Transverse colon (tissue), 4 donors: ENCODE data around the gene CFAP69. TPM values are rescaled to one million over a fixed set of nuclear protein-coding genes. Genes with fewer than 3 reads are reported as not detected.

Experiments used
- DNase-seq: peaks from one replicate; pipeline ENCODE4 v3.0.0-alpha.2; 2019
- H3K27ac ChIP-seq, 4 donors: fragments of 200-600 bp; sonication (generic); 2 replicates each; pipeline ENCODE4 v1.5.1; 2016 to 2018; ENCODE audit warnings: inconsistent platforms in 4 of 4
- H3K27me3 ChIP-seq: fragments of 200-600 bp; sonication (generic); 2 replicates; pipeline ENCODE4 v1.5.1; 2017; ENCODE audit warnings: inconsistent platforms
- H3K36me3 ChIP-seq, 4 donors: fragments of 200-600 bp; sonication (generic); 2 replicates each; pipeline ENCODE4 v1.5.1; 2017 to 2019; ENCODE audit warnings: inconsistent platforms in 4 of 4
- H3K4me1 ChIP-seq, 4 donors: fragments of 200-600 bp; sonication (generic); 2 replicates each; pipeline ENCODE4 v1.5.1; 2017 to 2020; ENCODE audit warnings: inconsistent platforms in 4 of 4
- H3K4me3 ChIP-seq, 4 donors: fragments of 200-600 bp; sonication (generic); 1 replicate in 1 of 4; 2 replicates in 3 of 4; pipeline versions ENCODE4 v1.5.1 to v1.6.1; 2017 to 2019; ENCODE audit warnings: inconsistent platforms in 4 of 4
- H3K9me3 ChIP-seq, 2 donors: fragments of 200-600 bp; sonication (generic); 2 replicates each; pipeline ENCODE4 v1.5.1; 2017 to 2019; ENCODE audit warnings: inconsistent platforms in 2 of 2
- CTCF ChIP-seq, 5 experiments: fragments of 200-600 bp in 3 of 5; fragments of 450-650 bp in 2 of 5; sonication (generic) in 3 of 5; IDR thresholded peaks; 1 replicate in 2 of 5; 2 replicates in 3 of 5; pipeline ENCODE4 v1.5.1; 2016 to 2017; ENCODE audit warnings: antibody characterized with exemption in 5 of 5, inconsistent platforms in 3 of 5, mild to moderate bottlenecking in 2 of 5, moderate library complexity in 1 of 5
- EP300 ChIP-seq: sonication (generic); formaldehyde crosslinking; IDR thresholded peaks from one replicate; pipeline ENCODE4 v1.6.1; 2017; ENCODE audit warnings: antibody characterized with exemption, low read depth
- POLR2A ChIP-seq: fragments of 450-650 bp; IDR thresholded peaks from one replicate; pipeline ENCODE4 v1.6.1; 2016; ENCODE audit warnings: antibody characterized with exemption, mild to moderate bottlenecking, moderate library complexity
- POLR2AphosphoS5 ChIP-seq, 3 donors: sonication (generic); formaldehyde crosslinking; IDR thresholded peaks; one replicate each; pipeline ENCODE4 v1.6.1; 2016; ENCODE audit warnings: antibody characterized with exemption in 3 of 3
- WGBS, 2 donors: methylation state at CpG; one replicate each; pipeline ENCODE4 v1.1.5; 2018; ENCODE audit warnings: low coverage in 1 of 2; 5-methylcytosine and 5-hydroxymethylcytosine counted together
- in situ Hi-C, 4 donors: fragments of 200-750 bp; cut with MboI; loops; one replicate each; pipeline versions ENCODE4 v1.15.0 to v1.15.1; 2017; ENCODE audit warnings: low sequenced_read_pairs in 3 of 4, low pct_ligation_motif_present in 1 of 4, low pct_unique_long_range_greater_than_20kb in 1 of 4
- intact Hi-C: fragments of 100-400 bp; cut with DNase I; formaldehyde crosslinking; loops from one replicate; pipeline ENCODE4 v1.15.1; 2023; ENCODE audit warnings: low total_unique reads
- total RNA-seq, 4 donors: library from RNA; depleted of rRNA; stranded (reverse); fragments of >200 nt; gene quantifications; one replicate each; pipeline ENCODE4 v1.1.0, GENCODE V29; 2016

Gene CFAP69
- total RNA-seq, 4 donors from 2014 or later: 1.4 to 6.8 (median 4.5) TPM

DNA sequence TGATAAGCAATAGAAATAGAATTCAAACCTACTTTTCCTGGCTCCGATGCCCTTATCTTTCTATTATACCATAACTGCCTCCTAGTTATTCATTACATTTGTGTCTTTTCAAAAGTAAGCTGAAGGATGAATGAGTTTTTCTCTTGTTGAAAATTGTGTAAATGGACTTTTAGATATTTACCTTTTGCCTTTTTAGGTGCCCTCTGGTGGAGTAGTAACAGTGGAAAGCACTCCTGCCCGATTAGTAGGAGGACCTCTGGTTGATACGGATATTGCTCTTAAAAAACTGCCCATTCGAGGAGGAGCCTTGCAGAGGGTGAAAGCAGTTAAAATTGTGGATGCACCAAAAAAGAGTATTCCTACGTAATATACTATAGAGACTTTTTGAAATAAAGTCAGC lies 64.9 kb downstream of the CFAP69 start:
- DNase-seq: no peak
- in situ Hi-C loops: no loop called here
- H3K4me3 ChIP-seq: no peak overlapping the region
- TF ChIP-seq CTCF (IDR thresholded peaks at IDR 0.05) (no peak), EP300 (no peak), POLR2A (no peak), POLR2AphosphoS5 (IDR thresholded peaks at IDR 0.05) (no peak)
- no peaks in the 10 kb centered on the region for H3K4me1 ChIP-seq
- WGBS, 2 donors: 79 to 85% methylated on average over 5 of the region's 5 CpGs
- no peak overlapping the region for H3K27ac ChIP-seq
- intact Hi-C loops: no loop called here
- no peaks in the 10 kb centered on the region for H3K27me3 ChIP-seq
- no peaks in the 10 kb centered on the region for H3K9me3 ChIP-seq
- H3K36me3 ChIP-seq: no peaks in the 10 kb centered on the region

DNA sequence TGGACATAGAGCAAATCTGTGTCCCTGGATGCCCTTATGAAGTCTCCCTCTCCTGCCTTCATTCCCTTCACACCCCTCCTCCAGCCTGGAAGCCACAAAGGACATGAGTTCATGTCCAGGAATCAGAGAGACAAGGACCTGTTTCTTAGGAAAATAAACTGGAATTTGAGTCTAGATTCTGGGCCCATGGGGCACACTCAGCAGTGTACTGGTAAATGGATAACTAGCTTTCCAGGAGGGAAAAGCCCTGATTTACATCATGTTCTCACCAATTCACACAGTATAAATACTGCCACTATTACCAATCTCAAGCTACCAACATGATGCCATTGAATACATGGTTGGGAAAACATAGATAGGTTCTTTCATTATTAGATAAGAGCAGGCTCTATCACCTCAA lies 66.2 kb downstream of the CFAP69 start:
- in situ Hi-C loops (no loop called here), intact Hi-C loops (no loop called here)
- no peak for DNase-seq
- TF ChIP-seq CTCF (IDR thresholded peaks at IDR 0.05) (no peak), POLR2AphosphoS5 (IDR thresholded peaks at IDR 0.05) (no peak), EP300 (no peak), POLR2A (no peak)
- no peaks in the 10 kb centered on the region for H3K4me1 ChIP-seq
- H3K27ac ChIP-seq: no peak overlapping the region
- no peaks in the 10 kb centered on the region for H3K36me3 ChIP-seq
- no peaks in the 10 kb centered on the region for H3K27me3 ChIP-seq
- no peak overlapping the region for H3K4me3 ChIP-seq
- no peaks in the 10 kb centered on the region for H3K9me3 ChIP-seq

GRCh38 chr7:90312745-90313144 lies 67.8 kb downstream of the CFAP69 start:
- Histone ChIP-seq H3K4me1 (no peaks in the 10 kb centered on the region), H3K27ac (no peak overlapping the region), H3K9me3 (no peaks in the 10 kb centered on the region), H3K4me3 (no peak overlapping the region), H3K27me3 (peaks cover 4% of the 10 kb centered on the region), H3K36me3 (no peaks in the 10 kb centered on the region)
- WGBS, 2 donors: 88 to 100% methylated on average over 2 of the region's 2 CpGs
- intact Hi-C loops (no loop called here), in situ Hi-C loops (no loop called here)
- DNase-seq: no peak
- TF ChIP-seq CTCF (IDR thresholded peaks at IDR 0.05): no peak
- TF ChIP-seq POLR2A: no peak
- no peak for TF ChIP-seq POLR2AphosphoS5 (IDR thresholded peaks at IDR 0.05)

GRCh38 chr7:90313907-90314306 lies 68.9 kb downstream of the CFAP69 start:
- 38 to 66% methylated on average over 2 to 4 of the region's 4 CpGs for WGBS, 2 donors
- TF ChIP-seq POLR2A (no peak), POLR2AphosphoS5 (IDR thresholded peaks at IDR 0.05) (no peak), CTCF (IDR thresholded peaks at IDR 0.05) (no peak), EP300 (no peak)
- Histone ChIP-seq H3K4me1 (no peaks in the 10 kb centered on the region), H3K36me3 (no peaks in the 10 kb centered on the region), H3K27ac (no peak overlapping the region), H3K27me3 (peaks cover 16% of the 10 kb centered on the region), H3K9me3 (no peaks in the 10 kb centered on the region), H3K4me3 (no peak overlapping the region)
- no peak for DNase-seq
- intact Hi-C loops (no loop called here), in situ Hi-C loops (no loop called here)
